K562 (cell line): ENCODE results near the gene CCN6. TPM values are rescaled to one million over a fixed set of nuclear protein-coding genes. Genes with fewer than 3 reads are reported as not detected.

Experiments used
- CEBPG ChIP-seq, 3 experiments: fragments of 200-800 bp in 1 of 3; sonication (Bioruptor generic) in 1 of 3; sonication (generic) in 1 of 3; formaldehyde crosslinking in 1 of 3; IDR thresholded peaks in 2 of 3; conservative IDR thresholded peaks in 1 of 3; 2 replicates each; pipeline versions ENCODE4 v1.6.1 to v1.8.0; 2016 to 2022; ENCODE audit warnings: missing compliant biosample characterization in 2 of 3, missing genetic modification characterization in 2 of 3, mild to moderate bottlenecking in 1 of 3, missing genetic modification reagents in 1 of 3
- CEBPZ ChIP-seq: fragments of 150-350 bp; IDR thresholded peaks from 2 replicates; pipeline ENCODE4 v1.6.1; 2014; ENCODE audit warnings: low read depth, mild to moderate bottlenecking, low read length, borderline replicate concordance
- CHD2 ChIP-seq: IDR thresholded peaks from 2 replicates; pipeline ENCODE4 v1.6.1; 2011; ENCODE audit warnings: low read depth, low read length
- CTCFL ChIP-seq: IDR thresholded peaks from 2 replicates; pipeline ENCODE4 v1.6.1; 2011; ENCODE audit warnings: borderline replicate concordance, low read depth, mild to moderate bottlenecking, moderate library complexity, low read length; ENCODE audit not compliant: insufficient read depth, poor library complexity, severe bottlenecking
- EHMT2 ChIP-seq: fragments of 450-650 bp; IDR thresholded peaks from 2 replicates; pipeline ENCODE4 v1.6.1; 2018; ENCODE audit warnings: antibody characterized with exemption
- MYC ChIP-seq, 2 experiments: fragments of 250-450 bp in 1 of 2; sonication (Bioruptor Pico) in 1 of 2; IDR thresholded peaks; 2 replicates each; pipeline versions ENCODE4 v1.5.1 to v1.6.1; 2012 to 2021; ENCODE audit warnings: low read depth in 2 of 2, borderline replicate concordance in 1 of 2, improper control_type of control experiment in 1 of 2, low read length in 1 of 2, mild to moderate bottlenecking in 1 of 2, moderate library complexity in 1 of 2
- NRF1 ChIP-seq, 2 experiments: fragments of 450-650 bp; IDR thresholded peaks in 1 of 2; conservative IDR thresholded peaks in 1 of 2; 2 replicates each; pipeline ENCODE4 v1.6.1; 2014; ENCODE audit warnings: mild to moderate bottlenecking in 2 of 2
- RCOR1 ChIP-seq, 2 experiments: IDR thresholded peaks; 2 replicates each; pipeline ENCODE4 v1.6.1; 2012; ENCODE audit warnings: low read depth in 2 of 2, low read length in 2 of 2, borderline replicate concordance in 1 of 2, improper control_type of control experiment in 1 of 2
- SREBF2 ChIP-seq: sonication (generic); formaldehyde crosslinking; IDR thresholded peaks from 2 replicates; pipeline ENCODE4 v1.4.0; 2020; ENCODE audit warnings: mild to moderate bottlenecking, missing genetic modification reagents
- ZBTB7A ChIP-seq: IDR thresholded peaks from 2 replicates; pipeline ENCODE4 v1.6.1; 2011; ENCODE audit warnings: low read depth, mild to moderate bottlenecking, low read length, moderate library complexity, borderline replicate concordance; ENCODE audit not compliant: control insufficient read depth
- polyA plus RNA-seq, 8 experiments: library from polyadenylated mRNA; depleted of rRNA in 4 of 8; stranded (reverse) in 5 of 8; unstranded in 3 of 8; fragments of >200 nt; fragmentation: Nextera tagmentation in 2 of 8; fragmentation: Illumina TruSeq in 1 of 8; extraction: Ambion mirVana in 2 of 8; extraction: Trizol in 1 of 8; gene quantifications; 2 replicates each; pipeline versions ENCODE4 v1.2.1 to v1.2.3, GENCODE V29; 2011 to 2014; ENCODE audit warnings: inconsistent platforms in 1 of 8, missing spikeins in 1 of 8
- total RNA-seq, 7 experiments: library from RNA; depleted of rRNA in 6 of 7; stranded (reverse); fragments of >200 nt in 6 of 7; fragmentation: Illumina TruSeq in 2 of 7; extraction: Trizol in 2 of 7; gene quantifications; 2 replicates each; pipeline versions ENCODE4 v1.2.1 to v1.2.3, GENCODE V29; 2011 to 2021; ENCODE audit warnings: low replicate concordance in 1 of 7
- TF ChIP-seq, protein P1 (sequence below): fragments of 450-650 bp; formaldehyde crosslinking; IDR thresholded peaks from 2 replicates; pipeline ENCODE4 v1.4.0; 2020; ENCODE audit warnings: mild to moderate bottlenecking, mixed read lengths
- TF ChIP-seq, protein P2 (sequence below): fragments of 450-650 bp; formaldehyde crosslinking; IDR thresholded peaks from 2 replicates; pipeline ENCODE4 v1.4.0; 2020; ENCODE audit warnings: mild to moderate bottlenecking, moderate library complexity
- TF ChIP-seq, protein P3 (sequence below): sonication (generic); formaldehyde crosslinking; IDR thresholded peaks from 2 replicates; pipeline ENCODE4 v1.5.0; 2020; ENCODE audit warnings: missing genetic modification reagents

Gene CCN6
- total and polyA plus RNA-seq, 9 of the 15 experiments (the other 6 are each of a cell fraction or from before 2014, with no cell fraction given), result 0.04 to 0.62 (median 0.21) TPM; not detected in 2

- TF ChIP-seq CEBPZ (no peak), SREBF2 (CRISPR knock-in tag) (no peak), CHD2 (no peak), CTCFL (peak; percentile 60), RCOR1 (IDR thresholded peaks at IDR 0.05; ENCODE audit: borderline replicate concordance in 1 of 2, low read depth in 2 of 2, low read length in 2 of 2) (0 out of 4 replicates have a peak, but pooled peaks of 1 of the 2 experiments have one; percentile 12), CEBPG (CRISPR knock-in tag; IDR thresholded peaks at IDR 0.05) (no peak), CEBPG (tag; conservative IDR thresholded peaks at IDR 0.05 in 1 of 2, IDR thresholded peaks at IDR 0.05 in 1 of 2) (no peak), EHMT2 (peak; percentile 44; the same call in 1 of the 2 replicates), ZBTB7A (no peak), MYC (IDR thresholded peaks at IDR 0.05; ENCODE audit: low read depth, low read length) (no peak), MYC (CRISPR knock-in tag; IDR thresholded peaks at IDR 0.05; ENCODE audit: borderline replicate concordance, low read depth) (no peak), NRF1 (conservative IDR thresholded peaks at IDR 0.05 in 1 of 2, IDR thresholded peaks at IDR 0.05 in 1 of 2) (no peak)
- TF ChIP-seq, protein P1, sequence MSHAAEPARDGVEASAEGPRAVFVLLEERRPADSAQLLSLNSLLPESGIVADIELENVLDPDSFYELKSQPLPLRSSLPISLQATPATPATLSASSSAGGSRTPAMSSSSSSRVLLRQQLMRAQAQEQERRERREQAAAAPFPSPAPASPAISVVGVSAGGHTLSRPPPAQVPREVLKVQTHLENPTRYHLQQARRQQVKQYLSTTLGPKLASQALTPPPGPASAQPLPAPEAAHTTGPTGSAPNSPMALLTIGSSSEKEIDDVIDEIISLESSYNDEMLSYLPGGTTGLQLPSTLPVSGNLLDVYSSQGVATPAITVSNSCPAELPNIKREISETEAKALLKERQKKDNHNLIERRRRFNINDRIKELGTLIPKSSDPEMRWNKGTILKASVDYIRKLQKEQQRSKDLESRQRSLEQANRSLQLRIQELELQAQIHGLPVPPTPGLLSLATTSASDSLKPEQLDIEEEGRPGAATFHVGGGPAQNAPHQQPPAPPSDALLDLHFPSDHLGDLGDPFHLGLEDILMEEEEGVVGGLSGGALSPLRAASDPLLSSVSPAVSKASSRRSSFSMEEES (CRISPR knock-in tag), result peak; percentile 33; the same call in 1 of the 2 replicates
- TF ChIP-seq, protein P2, sequence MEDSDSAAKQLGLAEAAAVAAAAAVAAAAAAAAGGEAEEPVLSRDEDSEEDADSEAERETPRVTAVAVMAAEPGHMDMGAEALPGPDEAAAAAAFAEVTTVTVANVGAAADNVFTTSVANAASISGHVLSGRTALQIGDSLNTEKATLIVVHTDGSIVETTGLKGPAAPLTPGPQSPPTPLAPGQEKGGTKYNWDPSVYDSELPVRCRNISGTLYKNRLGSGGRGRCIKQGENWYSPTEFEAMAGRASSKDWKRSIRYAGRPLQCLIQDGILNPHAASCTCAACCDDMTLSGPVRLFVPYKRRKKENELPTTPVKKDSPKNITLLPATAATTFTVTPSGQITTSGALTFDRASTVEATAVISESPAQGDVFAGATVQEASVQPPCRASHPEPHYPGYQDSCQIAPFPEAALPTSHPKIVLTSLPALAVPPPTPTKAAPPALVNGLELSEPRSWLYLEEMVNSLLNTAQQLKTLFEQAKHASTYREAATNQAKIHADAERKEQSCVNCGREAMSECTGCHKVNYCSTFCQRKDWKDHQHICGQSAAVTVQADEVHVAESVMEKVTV (CRISPR knock-in tag), result peak; percentile 16; the same call in 1 of the 2 replicates
- TF ChIP-seq, protein P3, sequence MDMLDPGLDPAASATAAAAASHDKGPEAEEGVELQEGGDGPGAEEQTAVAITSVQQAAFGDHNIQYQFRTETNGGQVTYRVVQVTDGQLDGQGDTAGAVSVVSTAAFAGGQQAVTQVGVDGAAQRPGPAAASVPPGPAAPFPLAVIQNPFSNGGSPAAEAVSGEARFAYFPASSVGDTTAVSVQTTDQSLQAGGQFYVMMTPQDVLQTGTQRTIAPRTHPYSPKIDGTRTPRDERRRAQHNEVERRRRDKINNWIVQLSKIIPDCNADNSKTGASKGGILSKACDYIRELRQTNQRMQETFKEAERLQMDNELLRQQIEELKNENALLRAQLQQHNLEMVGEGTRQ (CRISPR knock-in tag), result peak; percentile 68
These were observed 24.7 kb upstream of the CCN6 start (continued) for GRCh38 chr6:112029045-112029822.
